ENCODE data around the gene RHBDD2.
"Not testable (repeated sequence)": the region's sequence is repeated elsewhere in the genome, so short reads cannot be mapped to it uniquely, and the experiment has no call there.

Gene RHBDD2

DNA sequence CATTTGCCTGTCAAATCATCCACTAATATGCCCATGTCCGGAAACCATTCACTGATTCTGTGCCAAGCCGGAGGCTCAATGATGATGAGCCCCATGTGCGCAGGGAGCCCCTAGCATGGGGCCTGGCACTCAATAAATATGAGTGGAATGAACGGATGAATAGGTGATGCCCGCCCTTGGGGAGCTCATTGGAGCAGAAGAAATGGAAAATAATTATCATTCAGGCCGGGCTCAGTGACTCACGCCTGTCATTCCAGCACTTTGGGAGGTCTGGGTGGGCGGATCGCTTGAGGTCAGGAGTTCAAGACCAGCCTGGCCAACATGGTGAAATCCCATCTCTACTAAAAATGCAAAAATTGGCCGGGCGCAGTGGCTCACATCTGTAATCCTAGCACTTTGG lies 11.0 kb downstream of the RHBDD2 start:
- DNase-seq = no peak

DNA sequence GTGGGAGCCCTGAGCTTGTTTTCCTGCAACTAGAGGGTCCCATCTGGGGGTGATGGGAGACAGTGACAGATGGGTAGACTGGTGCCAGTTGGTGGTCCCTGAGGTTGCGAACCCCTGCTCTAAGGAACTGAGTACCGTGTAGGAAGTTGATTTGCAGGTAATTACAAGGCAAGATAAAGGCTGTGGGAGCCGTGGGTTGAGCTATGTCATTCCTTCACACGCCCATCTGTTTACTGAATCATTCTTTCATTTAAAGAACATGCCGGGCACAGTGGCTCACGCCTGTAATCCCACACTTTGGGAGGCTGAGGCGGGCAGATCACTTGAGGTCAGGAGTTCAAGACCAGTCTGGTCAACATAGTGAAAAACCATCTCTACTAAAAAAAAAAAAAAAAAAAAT lies 12.4 kb downstream of the RHBDD2 start:
- DNase-seq = not testable (repeated sequence)

DNA sequence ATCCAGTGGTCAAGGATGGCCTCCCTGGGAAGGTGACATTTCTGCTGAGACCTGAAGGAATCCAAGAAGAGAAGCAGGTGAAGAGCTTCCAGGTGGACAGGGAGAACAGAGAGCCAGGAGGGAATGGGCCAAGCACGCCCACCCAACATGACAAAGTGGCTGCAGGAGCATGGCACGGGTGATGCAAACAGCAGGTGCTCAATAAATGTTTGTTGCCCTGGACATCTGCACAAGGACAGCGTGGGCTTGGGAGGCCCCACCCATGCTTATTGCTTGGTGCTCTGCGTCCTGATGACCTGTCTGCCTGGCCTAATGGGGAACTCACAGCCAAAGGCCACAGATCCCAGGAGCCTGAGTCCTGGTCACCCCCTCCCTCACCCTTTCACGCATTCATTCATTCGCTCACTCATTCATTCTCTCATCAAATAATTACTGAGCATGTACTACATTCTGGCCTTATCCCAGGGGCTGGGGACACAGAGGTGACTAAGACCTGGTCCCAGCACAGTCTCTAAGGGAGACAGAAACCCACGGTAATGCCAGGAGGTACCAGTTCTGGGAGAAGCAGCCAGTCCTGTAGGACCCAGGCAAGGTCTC lies 13.1 kb downstream of the RHBDD2 start:
- DNase-seq = no peak

DNA sequence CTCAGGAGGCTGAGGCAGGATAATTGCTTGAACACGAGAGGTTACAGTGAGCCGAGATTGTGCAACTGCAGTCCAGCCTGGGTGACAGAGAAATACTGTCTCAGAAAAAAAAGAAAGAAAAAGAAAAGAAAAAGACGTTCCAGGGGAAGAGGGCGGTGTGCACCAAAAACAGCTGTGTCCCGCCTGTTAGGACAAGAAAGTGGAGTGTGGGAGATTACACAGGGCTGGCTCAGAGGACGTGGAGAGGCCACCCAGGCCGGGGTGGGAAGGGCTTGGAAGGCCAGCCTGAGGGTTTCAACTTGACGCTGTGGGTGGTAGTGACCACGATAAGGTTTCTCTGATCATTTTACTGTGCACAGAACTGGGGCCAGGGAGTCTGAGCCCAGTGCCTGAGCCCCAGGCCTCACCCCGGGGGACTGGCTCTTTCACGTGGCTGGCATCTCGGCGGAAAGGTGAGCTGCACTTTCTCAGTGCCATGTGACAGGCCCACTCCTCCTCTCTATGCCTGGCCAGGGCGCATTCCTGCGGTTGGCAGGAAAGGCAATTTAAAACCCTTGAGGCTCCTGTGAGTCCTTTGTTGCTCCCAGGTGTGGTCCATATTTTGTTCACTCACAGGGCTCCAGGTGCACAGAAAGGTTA lies 13.9 kb downstream of the RHBDD2 start:
- DNase-seq = no peak

DNA sequence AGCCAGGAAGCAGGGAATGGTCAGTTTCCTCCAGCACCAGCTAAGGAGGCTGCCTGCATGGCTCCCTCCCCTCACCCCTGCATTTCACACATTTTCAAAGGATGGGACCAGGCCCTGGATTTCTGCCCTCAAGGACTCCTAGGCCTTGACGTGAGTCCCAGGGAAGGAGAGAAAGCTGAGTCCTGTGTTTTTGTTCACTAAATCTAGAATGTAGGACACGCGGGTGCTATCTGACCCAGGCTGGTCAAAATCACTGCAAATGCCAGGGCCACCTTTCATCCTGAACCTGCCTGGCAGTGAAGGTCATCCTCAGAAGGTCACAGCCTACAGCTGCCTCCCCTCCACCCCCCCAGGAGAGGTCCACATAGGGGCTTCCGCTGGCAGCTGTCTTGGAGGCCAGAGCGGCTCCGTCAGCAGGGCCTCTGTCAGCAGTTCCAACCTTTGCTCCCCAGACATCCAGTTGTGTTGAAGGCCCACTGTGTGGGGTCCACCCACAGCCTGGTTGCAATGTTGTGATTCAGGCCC lies 18.0 kb downstream of the RHBDD2 start:
- no peak for DNase-seq

DNA sequence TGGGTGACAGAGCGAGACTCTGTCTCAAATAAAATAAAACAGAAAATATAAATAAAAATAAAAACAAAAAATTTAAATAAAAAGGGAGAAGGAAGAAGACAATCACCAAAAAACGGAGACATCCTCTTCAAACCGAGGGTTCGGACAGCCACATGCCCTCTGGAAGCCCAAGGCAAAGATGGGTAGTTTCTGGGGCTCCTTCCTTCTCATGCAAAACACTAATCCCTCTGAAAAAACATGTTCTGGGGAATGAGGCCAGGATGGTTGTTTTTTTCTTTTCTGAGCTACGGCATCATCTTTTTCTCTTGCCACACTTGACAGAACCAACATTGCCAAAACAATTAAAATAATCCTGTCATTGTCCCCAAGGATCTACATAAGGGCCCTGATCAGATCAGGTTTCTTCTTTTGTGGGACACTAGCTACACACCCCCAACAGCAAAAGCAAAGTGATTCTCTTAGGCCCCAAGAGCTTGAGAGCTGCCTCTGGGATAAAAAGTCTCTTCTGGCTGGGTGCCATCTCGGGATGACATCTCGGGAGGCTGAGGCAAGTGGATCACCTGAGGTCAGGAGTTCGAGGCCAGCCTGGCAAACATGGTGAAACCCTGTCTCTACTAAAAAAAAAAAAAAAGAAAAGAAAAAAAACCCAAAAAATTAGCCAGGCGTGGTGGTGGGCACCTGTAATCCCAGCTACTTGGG lies 21.9 kb downstream of the RHBDD2 start:
- DNase-seq = no peak

DNA sequence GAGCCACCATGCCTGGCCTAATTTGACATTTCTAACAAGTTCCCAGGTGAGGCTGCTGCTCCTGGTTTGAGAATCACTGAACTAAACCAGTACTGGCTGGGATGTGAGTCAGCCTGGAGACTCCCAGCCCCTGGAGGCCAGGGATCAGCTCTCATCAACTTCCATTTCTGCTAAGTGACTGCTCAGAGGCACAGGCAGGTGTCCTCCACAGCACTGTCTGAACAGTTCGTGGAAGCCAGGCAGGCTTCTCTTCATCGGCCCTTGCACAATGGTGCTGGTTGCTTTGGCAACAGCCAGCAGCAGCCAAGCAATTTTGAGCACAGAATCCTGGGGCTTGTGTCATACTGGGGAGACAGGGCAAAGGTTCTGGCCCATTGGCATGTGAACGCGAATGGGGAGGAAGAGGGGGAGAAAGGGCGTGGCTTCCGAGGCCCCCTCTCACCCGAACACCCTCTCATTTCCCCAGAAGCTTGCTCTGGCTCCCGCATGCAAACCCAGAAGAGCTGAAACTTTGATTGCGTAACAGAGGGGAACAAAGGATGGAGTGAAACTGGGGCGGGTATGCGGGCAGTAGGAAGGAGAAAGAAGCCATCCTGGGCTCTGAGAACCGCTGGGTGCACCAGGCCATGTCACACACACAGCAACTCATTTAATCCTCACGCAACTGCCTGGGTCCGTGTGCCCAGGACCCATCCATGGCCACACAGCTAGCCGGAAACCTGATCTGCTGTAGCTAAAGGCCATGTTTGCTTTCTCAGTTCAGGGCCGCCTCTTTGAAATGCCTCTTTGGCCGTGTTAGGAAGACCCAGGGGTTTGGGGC lies 27.2 kb downstream of the RHBDD2 start:
- peak; percentile 16 for DNase-seq

DNA sequence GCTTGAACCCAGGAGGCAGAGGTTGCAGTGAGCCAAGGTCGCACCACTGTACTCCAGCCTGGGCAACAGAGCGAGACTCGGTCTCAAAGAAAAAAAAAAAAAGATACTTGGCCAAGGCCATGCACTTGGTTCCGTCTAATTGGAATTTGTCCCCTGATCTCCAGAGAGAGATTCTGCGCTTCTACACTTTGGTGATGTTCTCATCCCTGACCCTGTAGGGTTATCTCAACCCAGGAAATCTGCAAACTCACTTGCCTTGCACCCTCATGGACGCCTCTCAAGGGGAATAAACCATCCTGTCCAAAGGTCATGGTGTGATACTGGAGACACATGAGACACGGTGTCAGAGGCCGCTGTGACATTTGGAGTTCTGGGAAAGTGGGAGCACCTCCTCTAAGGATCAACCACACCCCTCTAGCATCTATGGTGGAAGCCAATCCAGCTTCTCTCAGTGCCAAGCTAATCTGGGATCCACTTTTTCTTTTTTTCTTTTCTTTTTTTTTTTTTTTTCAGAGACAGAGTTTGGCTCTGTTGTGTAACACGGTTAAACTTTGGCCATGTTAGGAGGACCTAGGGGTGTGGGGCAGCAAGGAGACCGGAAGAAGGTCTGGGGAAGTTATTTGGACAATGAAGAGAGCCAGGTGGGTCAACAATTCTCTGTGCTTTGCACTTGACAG lies 28.3 kb downstream of the RHBDD2 start:
- DNase-seq = no peak

DNA sequence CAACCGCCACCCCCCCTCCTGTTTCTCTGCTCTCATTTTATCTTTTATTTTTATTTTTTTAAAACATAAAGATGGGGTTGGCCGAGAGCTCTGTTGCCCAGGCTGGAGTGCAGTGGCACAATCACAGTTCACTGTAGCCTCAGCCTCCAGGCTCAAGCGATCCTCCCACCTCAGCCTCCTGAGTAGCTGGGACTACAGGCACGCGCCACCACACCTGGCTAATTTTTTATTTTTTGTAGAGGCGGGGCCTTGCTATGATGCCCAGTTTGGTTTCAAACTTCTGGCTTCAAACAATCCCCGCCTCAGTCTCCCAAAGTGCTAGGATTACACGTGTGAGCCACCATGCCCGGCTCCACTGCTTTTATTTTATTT lies 28.8 kb downstream of the RHBDD2 start:
- DNase-seq = not testable (repeated sequence)

DNA sequence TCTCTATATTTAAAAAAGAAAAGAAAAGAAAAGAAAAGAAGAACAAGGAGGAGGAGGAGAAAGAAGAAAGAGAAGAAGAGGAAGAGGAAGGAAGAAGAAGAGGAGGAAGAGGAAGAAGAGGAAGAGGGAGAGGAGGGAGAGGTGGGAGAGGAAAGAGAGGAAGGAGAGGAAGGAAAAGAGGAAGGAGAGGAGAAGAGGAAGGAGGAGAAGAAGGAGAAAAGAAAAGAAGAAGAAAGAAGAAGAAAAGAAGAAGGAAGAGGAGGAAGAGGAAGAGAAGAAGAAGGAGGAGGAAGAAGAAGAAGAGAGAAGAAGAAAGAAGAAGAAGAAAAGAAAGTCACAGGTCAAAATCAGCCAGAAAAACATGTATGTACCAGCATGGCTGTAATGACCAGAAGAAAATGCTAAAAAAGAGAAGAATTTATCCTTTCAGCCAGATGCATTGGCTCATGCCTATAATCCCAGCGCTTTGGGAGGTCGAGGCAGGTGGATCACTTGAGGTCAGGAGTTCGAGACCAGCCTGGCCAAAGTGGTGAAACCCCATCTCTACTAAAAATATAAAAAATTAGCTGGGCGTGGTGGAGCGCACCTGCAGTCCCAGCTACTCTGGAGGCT lies 30.8 kb downstream of the RHBDD2 start:
- no peak for DNase-seq

DNA sequence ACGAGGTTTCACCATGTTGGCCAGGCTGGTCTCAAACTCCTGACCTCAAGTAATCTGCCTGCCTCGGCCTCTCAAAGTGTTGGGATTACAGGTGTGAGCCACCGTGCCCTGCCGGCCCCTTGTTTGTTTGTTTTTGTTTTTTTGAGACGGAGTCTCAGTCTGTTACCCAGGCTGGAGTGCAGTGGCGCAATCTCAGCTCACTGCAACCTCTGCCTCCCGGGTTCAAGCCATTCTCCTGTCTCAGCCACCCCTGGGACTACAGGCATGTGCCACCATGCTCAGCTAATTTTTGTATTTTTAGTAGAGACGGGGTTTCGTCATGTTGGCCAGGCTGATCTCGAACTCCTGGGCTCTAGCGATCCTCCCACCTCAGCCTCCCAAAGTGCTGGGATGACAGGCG lies 32.4 kb downstream of the RHBDD2 start:
- not testable (repeated sequence) for DNase-seq

DNA sequence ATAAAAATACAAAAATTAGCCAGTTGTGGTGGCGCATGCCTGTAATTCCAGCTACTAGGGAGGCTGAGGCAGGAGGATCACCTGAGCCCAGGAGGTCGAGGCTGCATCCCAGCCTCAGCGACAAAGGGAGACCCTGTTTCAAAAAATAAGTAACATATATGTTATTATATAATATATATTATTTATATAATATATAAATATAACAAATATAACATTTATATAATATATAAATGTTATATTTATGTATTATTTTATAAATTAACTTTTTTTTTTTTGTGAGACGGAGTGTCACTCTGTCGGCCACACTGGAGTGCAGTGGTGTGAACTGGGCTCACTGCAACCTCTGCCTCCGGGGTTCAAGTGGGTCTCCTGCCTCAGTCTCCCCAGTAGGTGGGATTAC lies 34.6 kb downstream of the RHBDD2 start:
- DNase-seq = no peak

DNA sequence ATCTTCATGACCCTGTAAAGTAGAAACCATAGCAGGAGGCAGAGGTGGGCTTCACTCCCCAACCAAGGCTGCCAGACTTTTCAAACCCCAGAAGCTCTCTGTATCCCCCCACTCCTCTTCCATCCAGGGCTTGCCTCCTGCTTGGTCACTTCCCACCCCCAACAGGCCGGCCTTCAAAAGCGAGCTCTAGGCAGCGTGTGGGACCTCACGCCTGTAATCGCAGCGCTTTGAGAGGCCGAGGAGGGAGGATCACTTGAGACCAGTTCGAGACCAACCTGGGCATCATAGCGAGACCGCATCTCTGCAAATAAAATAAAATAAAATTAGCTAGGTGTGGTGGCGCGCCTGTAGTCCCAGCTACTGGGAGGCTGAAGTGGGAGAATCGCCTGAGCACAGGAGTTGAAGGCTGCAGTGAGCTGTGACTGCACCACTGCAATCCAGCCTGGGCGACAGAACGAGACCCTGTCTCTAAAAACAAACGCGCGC lies 35.4 kb downstream of the RHBDD2 start:
- DNase-seq = no peak

DNA sequence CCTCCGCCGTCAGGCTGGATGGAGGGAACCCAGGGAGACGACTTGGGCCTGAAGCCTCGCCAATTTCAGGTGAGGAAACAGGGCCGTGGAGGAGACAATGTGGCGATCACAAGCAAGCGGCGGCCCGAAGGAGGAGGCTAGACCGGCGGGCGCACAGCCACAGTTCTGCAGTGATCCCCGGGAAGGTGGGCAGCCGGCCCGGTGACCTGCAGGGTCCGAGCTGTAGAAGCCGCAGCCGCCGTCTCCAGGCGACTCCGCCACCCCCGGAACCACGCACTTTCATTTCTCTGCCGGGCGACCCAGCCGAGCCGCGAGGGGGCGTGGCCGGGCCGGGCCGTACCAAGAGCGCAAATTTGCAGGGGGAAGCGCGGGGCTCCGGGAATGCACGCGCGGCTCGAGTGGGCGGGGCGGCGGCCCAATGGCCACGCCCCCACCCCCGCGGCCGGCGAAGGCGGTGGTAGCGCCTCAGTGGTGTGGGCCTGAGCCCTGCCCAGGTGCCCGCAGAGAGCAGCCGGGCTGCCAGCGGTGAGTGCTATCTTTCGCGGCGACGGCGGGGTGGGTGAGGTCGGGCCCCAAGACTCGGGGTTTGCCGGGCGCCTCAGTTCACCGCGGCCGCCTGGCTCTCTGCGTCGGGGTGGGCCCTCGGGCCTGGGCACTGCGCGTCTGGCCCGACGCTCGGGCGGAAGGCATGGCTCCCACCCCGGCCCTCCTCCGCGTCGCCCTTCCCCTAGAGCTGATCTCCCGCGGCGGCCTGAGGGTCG lies 36.0 kb downstream of the RHBDD2 start, which contains the start of gene POR:
TSS of gene POR (plus strand) at position 501 of the 761 bp plus-strand sequence. CDS start 38,847 bp downstream, outside the sequence.
- peak; percentile 98 for DNase-seq

DNA sequence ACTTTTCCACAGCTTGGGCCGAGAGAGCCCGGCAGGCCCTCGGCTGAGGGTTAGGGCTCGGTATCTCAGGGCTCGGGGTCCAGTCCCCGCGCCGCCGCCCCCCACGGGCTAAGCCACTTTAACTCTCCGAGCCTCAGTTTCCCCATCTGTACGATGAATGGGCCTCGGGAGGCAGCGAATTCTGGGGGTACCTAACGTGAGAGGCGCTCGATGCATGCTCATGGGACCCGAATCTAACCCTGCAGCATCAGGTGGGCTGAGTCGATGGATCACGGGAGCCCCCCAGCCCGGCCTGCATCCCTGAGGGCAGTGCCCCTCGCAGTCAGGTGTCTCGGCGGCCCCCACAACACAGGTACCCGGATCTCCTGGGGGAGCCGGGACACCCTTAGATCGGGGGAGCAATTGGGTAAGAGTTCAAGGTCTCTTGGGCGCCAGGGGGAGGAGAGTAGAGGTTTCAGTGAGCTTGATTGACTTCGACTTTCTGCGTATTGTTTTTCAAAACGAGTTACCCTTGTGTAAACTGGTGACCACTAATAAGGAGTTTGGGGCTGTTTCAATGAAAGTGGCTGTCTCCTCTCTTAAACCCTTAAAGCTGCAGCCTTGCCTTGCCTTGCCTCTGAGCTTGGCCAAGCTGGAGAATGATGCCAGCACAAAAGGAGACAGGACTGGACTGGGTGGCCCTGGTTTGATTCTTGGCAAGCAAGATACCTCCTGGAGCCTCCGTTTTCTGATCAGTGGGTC lies 36.8 kb downstream of the RHBDD2 start:
- DNase-seq = peak; percentile 18

DNA sequence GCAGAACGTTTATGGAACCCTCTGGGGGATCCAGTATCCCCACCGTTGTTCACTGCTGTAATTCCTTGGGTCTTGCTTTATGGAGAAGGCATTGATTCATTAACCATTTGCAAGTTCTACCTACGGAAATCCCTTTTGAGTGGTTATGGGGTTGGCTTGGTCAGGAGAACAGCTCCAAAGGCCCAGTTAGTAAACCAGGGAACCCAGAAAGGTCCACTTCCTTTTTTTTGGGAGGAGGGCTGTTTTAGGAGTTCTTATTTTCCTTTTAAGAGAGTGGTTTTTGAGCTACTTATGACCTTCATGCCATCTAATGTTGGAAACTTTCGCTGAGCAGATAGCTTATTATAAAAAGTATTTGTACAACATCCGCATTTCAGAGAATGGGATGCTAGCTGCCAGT lies 37.4 kb downstream of the RHBDD2 start:
- DNase-seq = no peak

DNA sequence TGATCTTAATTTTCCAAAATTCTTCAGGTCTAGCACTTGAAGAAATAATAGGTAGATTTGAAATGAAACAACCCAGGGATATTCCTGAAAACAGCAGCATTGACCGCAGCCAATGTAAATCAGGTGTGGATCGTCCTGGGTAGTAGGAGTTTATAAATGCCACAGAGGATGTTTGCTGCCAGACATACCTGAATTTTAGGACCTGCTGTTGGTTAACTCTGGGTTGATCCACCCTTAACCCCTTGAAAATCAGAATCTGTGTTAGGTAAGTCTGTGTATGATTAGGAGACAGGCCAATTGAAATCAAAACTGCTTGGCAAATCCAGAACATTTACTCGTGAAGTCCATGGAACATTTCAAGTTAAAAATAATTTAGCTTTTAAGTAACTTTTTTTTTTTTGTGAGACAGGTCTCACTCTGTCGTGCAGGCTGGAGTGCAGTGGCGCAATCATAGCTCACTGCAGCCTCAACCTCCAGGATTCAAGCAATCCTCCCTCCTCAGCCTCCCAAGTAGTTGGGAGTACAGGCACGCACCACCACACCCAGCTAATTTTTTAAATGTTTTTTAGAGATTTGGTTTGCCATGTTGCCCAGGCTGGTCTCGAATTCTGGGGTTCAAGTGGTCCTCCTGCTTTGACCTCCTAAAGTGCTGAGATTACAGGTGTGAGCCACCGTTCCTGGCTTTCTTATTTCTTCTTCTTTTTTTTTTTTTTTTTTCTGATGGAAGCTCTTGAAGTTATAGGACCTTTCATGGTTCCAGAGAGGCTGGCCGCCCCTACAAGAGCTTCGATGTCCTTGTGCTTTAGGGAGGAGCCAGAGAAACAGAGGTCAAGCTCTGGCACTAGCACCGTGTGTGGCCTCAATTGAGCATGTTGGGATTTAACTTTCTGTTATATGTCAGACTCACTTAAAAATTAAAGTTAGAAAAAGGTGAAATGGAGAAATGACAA lies 38.1 kb downstream of the RHBDD2 start:
- no peak for DNase-seq

DNA sequence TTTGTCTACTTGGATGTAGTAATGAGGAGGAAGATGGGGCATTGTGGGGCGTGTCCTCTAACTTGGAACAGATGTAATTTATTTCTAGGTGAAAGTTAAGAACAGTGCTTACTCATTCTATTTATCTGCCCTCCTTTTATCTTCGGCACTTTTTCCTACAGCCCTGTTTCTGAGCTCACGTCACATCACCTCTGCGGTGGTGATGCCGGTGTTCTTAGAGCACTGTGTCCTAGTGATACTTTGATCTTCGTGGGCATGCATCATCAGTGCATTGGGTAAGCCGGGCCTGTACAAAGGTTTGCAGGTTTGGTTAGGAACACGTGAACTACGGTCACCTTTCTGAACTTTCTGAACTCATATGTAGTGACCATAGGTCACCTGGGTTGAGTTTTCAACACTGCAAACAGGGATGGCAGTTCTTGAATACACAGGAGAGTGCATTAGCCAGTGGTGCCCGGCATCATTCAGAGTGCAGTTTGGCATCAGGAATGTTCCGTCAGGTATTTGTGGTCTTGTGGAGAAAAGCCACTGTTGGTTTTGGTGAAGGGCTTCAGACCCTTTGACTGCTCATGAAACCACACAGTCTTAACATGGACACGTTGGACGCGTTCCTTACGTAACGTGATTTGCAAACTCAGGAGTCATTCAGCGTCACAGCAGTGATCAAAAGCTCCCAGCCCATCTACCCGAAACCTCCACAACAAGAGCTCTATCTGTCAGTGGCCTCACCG lies 41.8 kb downstream of the RHBDD2 start:
- DNase-seq = no peak

DNA sequence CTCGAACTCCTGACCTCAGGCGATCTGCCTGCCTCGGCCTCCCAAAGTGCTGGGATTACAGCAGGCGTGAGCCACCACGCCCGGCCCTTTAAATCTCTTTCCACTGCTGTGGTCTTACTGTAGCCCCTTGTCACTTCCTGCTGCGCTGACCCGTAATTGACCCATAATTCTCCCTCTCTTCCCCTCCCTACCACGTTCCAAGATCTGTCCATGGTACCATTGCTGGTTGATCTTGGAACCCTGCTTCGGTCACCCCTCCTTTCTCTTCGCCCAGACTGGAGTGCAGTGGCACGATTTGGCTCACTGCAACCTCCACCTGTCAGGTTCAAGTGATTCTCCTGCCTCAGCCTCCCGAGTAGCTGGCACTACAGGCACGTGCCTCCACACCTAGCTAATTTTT lies 42.6 kb downstream of the RHBDD2 start:
- no peak for DNase-seq

All from CD4-positive, alpha-beta T cell treated with Interleukin-10 for 1 hour (primary cell).